ENCODE data around the gene SPATA21. TPM values are rescaled to one million over a fixed set of nuclear protein-coding genes. Genes with fewer than 3 reads are reported as not detected.

SPATA21 gene
- polyA plus RNA-seq, 12 donors, result 0.09 to 0.27 (median 0.27) TPM; not detected in 9

DNA sequence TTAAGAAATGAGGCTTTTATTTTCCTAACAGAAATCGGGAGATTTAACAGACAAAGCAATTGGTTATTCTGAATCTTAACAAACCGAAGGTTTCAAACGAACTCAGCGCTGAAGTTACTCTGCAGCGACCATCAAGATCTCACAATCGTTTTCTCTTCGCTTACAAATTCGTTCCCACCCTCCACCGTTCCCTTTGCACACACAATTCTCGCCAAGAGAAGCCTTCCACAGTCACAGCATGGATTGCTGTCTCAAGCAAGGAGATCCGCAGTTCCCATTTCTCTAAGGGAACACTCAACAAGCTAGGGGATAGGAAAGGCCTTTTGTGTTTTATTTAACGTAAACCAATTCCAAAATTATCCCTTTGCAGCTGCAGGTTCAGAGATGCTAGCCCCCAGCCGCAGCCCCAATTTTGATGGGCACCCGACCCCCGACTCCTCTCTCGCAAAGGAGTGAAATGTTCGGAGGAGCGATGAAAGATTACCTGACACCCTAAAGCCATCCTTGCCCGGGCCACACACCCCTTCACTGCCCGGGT, 85.7 kb downstream of the SPATA21 start:
- peak; percentile 45 for DNase-seq

DNA sequence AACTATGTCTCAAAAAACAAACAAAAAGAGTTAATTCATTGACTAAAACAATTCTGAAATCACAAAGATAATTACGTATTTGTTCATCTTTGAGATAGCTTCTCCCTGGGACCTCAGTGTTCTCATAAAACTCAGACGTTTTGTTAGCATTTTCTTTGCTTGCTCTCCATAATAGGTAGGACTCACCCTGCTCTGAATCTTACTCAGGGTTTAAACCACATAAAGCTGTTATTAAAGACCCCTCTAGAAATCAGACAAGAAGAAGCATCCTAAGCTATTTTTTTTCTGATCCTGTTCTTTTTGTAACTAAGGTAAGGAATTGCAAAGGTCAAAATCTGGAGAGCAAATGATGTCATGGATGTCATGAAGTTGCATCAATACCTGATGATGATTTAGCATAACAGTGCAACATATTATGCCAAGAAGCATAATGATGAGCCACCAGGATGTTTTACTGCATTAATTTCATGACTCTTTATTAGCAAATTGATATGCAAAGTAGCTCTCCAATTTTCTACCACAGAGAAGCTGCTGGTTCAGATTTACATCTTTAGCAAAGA, 87.3 kb downstream of the SPATA21 start:
- no peak for DNase-seq

Other genes with a start within 250 kb of the SPATA21 start
- gene ARHGEF19, start 224.8 kb downstream of the SPATA21 start, polyA plus RNA-seq (ENCODE audit: insufficient read length in 12 of 12), result 10 to 100 TPM in 2 of 12 donors, 1 to 10 TPM in 8, not detected in 2; 1.6 to 28.6 (median 2.7) TPM
- gene CPLANE2, start 200.2 kb downstream of the SPATA21 start, polyA plus RNA-seq (ENCODE audit: insufficient read length in 12 of 12), result 1 to 10 TPM in 10 of 12 donors, not detected in 2; 1.0 to 4.4 (median 2.1) TPM
- 10 to 100 TPM in 11 of 12 donors, not detected in 1; 13.9 to 18.9 (median 16.8) TPM for gene FBXO42, start 84.9 kb downstream of the SPATA21 start, polyA plus RNA-seq (ENCODE audit: insufficient read length in 12 of 12)
- gene SZRD1, start 70.2 kb downstream of the SPATA21 start, polyA plus RNA-seq (ENCODE audit: insufficient read length in 12 of 12), result 100 to 1,000 TPM in 1 of 12 donors, 10 to 100 TPM in 10, not detected in 1; 72.1 to 107 (median 86.0) TPM
- gene NECAP2, start 3.3 kb upstream of the SPATA21 start, polyA plus RNA-seq (ENCODE audit: insufficient read length in 12 of 12), result 10 to 100 TPM in 11 of 12 donors, not detected in 1; 25.3 to 47.0 (median 34.9) TPM
- not detected for gene RNU1-1, start 76.9 kb upstream of the SPATA21 start, polyA plus RNA-seq (ENCODE audit: insufficient read length in 12 of 12)
- gene NBPF1, start 176.1 kb upstream of the SPATA21 start, polyA plus RNA-seq (ENCODE audit: insufficient read length in 12 of 12), result 100 to 1,000 TPM in 10 of 12 donors, 10 to 100 TPM in 1, not detected in 1; 77.4 to 201 (median 132) TPM
- gene RNU1-3, start 229.5 kb upstream of the SPATA21 start, polyA plus RNA-seq (ENCODE audit: insufficient read length in 12 of 12), result not detected